SU-DHL-6 (cell line): ENCODE results near the gene VKORC1L1.
"Not testable (repeated sequence)": the region's sequence is repeated elsewhere in the genome, so short reads cannot be mapped to it uniquely, and the experiment has no call there.

Experiments used
- EZH2phosphoT487 ChIP-seq: fragments of 200-600 bp; sonication (generic), shearing (Covaris generic); conservative IDR thresholded peaks from 2 replicates; pipeline ENCODE4 v1.6.1; 2018; ENCODE audit warnings: mild to moderate bottlenecking, antibody characterized with exemption, low read length, moderate library complexity, mixed read lengths
- TF ChIP-seq, protein P1 (sequence below): fragments of 200-600 bp; sonication (generic); IDR thresholded peaks from one replicate; pipeline ENCODE4 v1.5.1; 2017; ENCODE audit warnings: antibody characterized with exemption, mild to moderate bottlenecking, low read length, moderate library complexity; ENCODE audit not compliant: insufficient read depth, poor library complexity, severe bottlenecking

DNA sequence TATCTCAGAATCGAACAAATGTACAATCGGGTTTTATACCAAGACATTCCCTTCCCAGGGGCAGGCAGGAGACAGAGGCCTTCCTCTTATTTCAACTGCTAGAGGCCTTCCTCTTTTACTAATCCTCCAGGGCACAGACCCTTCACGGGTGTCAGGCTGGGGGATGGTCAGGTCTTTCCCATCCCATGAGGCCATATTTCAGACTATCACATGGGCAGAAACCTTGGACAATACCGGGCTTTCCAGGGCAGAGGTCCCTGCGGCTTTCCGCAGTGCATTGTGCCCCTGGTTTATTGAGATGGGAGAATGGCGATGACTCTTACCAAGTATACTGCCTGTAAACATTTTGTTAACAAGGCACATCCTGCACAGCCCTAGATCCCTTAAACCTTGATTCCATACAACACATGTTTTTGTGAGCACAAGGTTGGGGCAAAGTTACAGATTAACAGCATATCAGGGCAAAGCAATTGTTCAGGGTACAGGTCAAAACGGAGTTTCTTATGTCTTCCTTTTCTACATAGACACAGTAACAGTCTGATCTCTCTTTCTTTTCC is 132.3 kb downstream of the VKORC1L1 start:
- TF ChIP-seq, protein P1, sequence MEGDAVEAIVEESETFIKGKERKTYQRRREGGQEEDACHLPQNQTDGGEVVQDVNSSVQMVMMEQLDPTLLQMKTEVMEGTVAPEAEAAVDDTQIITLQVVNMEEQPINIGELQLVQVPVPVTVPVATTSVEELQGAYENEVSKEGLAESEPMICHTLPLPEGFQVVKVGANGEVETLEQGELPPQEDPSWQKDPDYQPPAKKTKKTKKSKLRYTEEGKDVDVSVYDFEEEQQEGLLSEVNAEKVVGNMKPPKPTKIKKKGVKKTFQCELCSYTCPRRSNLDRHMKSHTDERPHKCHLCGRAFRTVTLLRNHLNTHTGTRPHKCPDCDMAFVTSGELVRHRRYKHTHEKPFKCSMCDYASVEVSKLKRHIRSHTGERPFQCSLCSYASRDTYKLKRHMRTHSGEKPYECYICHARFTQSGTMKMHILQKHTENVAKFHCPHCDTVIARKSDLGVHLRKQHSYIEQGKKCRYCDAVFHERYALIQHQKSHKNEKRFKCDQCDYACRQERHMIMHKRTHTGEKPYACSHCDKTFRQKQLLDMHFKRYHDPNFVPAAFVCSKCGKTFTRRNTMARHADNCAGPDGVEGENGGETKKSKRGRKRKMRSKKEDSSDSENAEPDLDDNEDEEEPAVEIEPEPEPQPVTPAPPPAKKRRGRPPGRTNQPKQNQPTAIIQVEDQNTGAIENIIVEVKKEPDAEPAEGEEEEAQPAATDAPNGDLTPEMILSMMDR = not testable (repeated sequence)
- not testable (repeated sequence) for TF ChIP-seq EZH2phosphoT487
